ENCODE results near the gene PTGDS. TPM values are rescaled to one million over a fixed set of nuclear protein-coding genes. Genes with fewer than 3 reads are reported as not detected.

PTGDS gene
- total RNA-seq, 4 donors from 2014 or later: 4.3 to 31.7 (median 25.7) TPM

GRCh38 chr9:136964833-136965422 lies 12.4 kb upstream of the PTGDS start:
- DNase-seq (ENCODE audit: low spot score in 2 of 2): no peak
- H3K36me3 ChIP-seq: no peaks in the 10 kb centered on the region
- no peak overlapping the region for H3K27ac ChIP-seq
- no peaks in the 10 kb centered on the region for H3K27me3 ChIP-seq
- TF ChIP-seq POLR2A (IDR thresholded peaks at IDR 0.05) (no peak), EP300 (IDR thresholded peaks at IDR 0.05) (no peak), CTCF (IDR thresholded peaks at IDR 0.05) (no peak), POLR2AphosphoS5 (IDR thresholded peaks at IDR 0.05) (no peak)
- H3K4me3 ChIP-seq: no peak overlapping the region
- WGBS: 86% methylated on average over 26 of the region's 26 CpGs
- peaks cover 36% of the 10 kb centered on the region for H3K4me1 ChIP-seq
- H3K9me3 ChIP-seq: no peaks in the 10 kb centered on the region

GRCh38 chr9:136965771-136966484 lies 11.4 kb upstream of the PTGDS start:
- H3K4me1 ChIP-seq: peaks cover 32% of the 10 kb centered on the region
- H3K9me3 ChIP-seq: no peaks in the 10 kb centered on the region
- no peaks in the 10 kb centered on the region for H3K27me3 ChIP-seq
- TF ChIP-seq EP300 (IDR thresholded peaks at IDR 0.05): no peak
- no peak for TF ChIP-seq POLR2AphosphoS5 (IDR thresholded peaks at IDR 0.05)
- no peak for TF ChIP-seq POLR2A (IDR thresholded peaks at IDR 0.05)
- TF ChIP-seq CTCF (IDR thresholded peaks at IDR 0.05): no peak
- H3K27ac ChIP-seq: no peak overlapping the region
- no peaks in the 10 kb centered on the region for H3K36me3 ChIP-seq
- no peak overlapping the region for H3K4me3 ChIP-seq
- no peak for DNase-seq (ENCODE audit: low spot score in 2 of 2)
- WGBS: 31% methylated on average over 23 of the region's 23 CpGs

- Histone ChIP-seq H3K36me3 (no peaks in the 10 kb centered on the region), H3K27me3 (no peaks in the 10 kb centered on the region), H3K27ac (no peak overlapping the region), H3K4me3 (no peak overlapping the region), H3K9me3 (no peaks in the 10 kb centered on the region), H3K4me1 (peaks cover 21% of the 10 kb centered on the region)
- no peak for DNase-seq (ENCODE audit: low spot score in 2 of 2)
- 86% methylated on average over 6 of the region's 17 CpGs for WGBS
- TF ChIP-seq CTCF (IDR thresholded peaks at IDR 0.05) (no peak), POLR2AphosphoS5 (IDR thresholded peaks at IDR 0.05) (no peak), EP300 (IDR thresholded peaks at IDR 0.05) (no peak), POLR2A (IDR thresholded peaks at IDR 0.05) (no peak)
Measured at GRCh38 chr9:136968333-136969127, 8.8 kb upstream of the PTGDS start.

- H3K4me1 ChIP-seq: peaks cover 14% of the 10 kb centered on the region
- H3K9me3 ChIP-seq: no peaks in the 10 kb centered on the region
- H3K27ac ChIP-seq: no peak overlapping the region
- no peaks in the 10 kb centered on the region for H3K27me3 ChIP-seq
- 40% methylated on average over 1 of the region's 17 CpGs for WGBS
- no peak for DNase-seq (ENCODE audit: low spot score in 2 of 2)
- no peaks in the 10 kb centered on the region for H3K36me3 ChIP-seq
- TF ChIP-seq EP300 (IDR thresholded peaks at IDR 0.05) (no peak), POLR2A (IDR thresholded peaks at IDR 0.05) (no peak), CTCF (IDR thresholded peaks at IDR 0.05) (no peak), POLR2AphosphoS5 (IDR thresholded peaks at IDR 0.05) (no peak)
- no peak overlapping the region for H3K4me3 ChIP-seq
Measured at GRCh38 chr9:136969150-136969549, 8.2 kb upstream of the PTGDS start.

GRCh38 chr9:136969774-136970173 lies 7.5 kb upstream of the PTGDS start:
- DNase-seq (ENCODE audit: low spot score in 2 of 2): no peak
- H3K27me3 ChIP-seq: no peaks in the 10 kb centered on the region
- H3K36me3 ChIP-seq: no peaks in the 10 kb centered on the region
- peaks cover 14% of the 10 kb centered on the region for H3K4me1 ChIP-seq
- no peaks in the 10 kb centered on the region for H3K9me3 ChIP-seq
- TF ChIP-seq POLR2AphosphoS5 (IDR thresholded peaks at IDR 0.05) (no peak), POLR2A (IDR thresholded peaks at IDR 0.05) (no peak), EP300 (IDR thresholded peaks at IDR 0.05) (no peak), CTCF (IDR thresholded peaks at IDR 0.05) (no peak)
- no peak overlapping the region for H3K27ac ChIP-seq
- H3K4me3 ChIP-seq: no peak overlapping the region
- WGBS: 90% methylated on average over 2 of the region's 5 CpGs

Measured in suprapubic skin (tissue), 4 donors.